Measurements from ENCODE around the gene F2RL1.

GRCh38 chr5:76831110-76831452, 12.3 kb downstream of the F2RL1 start:
- TF ChIP-seq CTCF (IDR thresholded peaks at IDR 0.05): no peak
- no peak for TF ChIP-seq POLR2A (IDR thresholded peaks at IDR 0.05; ENCODE audit: low read depth)
- TF ChIP-seq EP300 (IDR thresholded peaks at IDR 0.05): no peak
- no peak for TF ChIP-seq POLR2AphosphoS5 (IDR thresholded peaks at IDR 0.05)
